AG20443 (cell line): ENCODE data around the gene MAP3K13.
A peak's percentile ranks its signal among the peaks of the same experiment; 100 is the strongest.
"Not testable (repeated sequence)": the region's sequence is repeated elsewhere in the genome, so short reads cannot be mapped to it uniquely, and the experiment has no call there.

ENCODE experiments used
- DNase-seq: peaks from one replicate; pipeline ENCODE4 v3.0.0; 2012; ENCODE audit warnings: low spot score, mixed read lengths

The MAP3K13 gene

GRCh38 chr3:185399737-185400667 lies 37.1 kb downstream of the MAP3K13 start:
- no peak for DNase-seq

DNA sequence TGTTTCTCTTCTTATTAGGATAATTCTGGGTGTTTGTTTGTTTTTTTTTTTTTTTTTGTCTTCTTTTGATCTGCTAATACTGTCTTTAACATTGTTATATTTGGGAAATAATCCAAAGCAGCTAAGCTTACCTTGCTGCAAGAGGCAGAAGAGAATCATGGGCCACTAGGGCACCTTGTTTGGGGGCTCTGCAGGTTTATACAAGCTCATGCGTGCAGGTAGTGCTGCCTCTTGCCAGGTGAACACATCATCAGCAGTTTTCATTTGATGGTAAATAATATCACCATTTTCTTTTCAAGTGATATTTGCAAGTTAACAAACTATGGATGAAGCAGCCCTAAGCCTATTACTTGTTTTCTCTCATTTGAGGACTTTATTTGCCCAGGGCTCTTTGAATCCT lies 37.9 kb downstream of the MAP3K13 start:
- DNase-seq: no peak

GRCh38 chr3:185401319-185401955 lies 38.5 kb downstream of the MAP3K13 start:
- no peak for DNase-seq

- peak; percentile 44 for DNase-seq
Measured at GRCh38 chr3:185402561-185402960, 39.6 kb downstream of the MAP3K13 start.

- DNase-seq: no peak
Measured at GRCh38 chr3:185403002-185403401, 40.1 kb downstream of the MAP3K13 start.

DNA sequence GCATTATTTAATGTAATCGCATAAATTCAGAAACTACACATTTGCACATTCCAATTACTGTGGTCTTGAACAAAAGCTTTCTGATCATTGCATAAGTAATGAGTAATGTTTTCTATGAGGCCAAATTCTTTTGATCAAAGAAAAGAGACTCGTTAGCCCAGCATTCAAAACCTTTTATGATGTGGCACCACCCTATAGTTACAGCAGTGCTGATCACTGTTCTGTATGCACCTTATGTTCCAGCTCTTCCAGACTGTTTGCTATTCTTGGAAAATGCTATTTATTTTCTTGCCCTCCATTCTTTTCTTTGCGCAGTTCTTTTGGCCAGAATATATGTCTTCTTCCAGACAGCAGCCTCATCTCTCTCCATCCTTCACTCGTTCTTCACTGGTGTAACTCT lies 42.3 kb downstream of the MAP3K13 start:
- DNase-seq: no peak

DNA sequence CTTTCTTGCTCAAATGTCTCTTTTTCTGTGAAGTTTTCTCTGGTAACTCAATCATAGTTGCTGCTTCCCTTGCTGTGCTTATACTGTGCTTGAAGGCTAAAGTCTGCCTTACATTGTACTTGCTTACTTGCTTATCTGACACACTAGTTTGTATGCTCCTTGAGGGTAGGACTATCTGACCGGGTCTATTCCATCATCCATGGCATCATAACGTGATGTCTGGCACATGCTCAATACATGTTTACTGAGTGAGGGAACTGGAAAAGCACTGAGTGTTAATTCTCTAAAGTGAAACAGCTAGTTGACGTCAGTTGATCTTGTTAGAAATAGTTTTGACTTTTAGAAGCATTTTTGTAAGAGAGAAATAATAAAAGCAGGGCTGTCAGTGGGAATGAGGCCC lies 42.7 kb downstream of the MAP3K13 start:
- no peak for DNase-seq

GRCh38 chr3:185406121-185406620 lies 43.2 kb downstream of the MAP3K13 start:
- no peak for DNase-seq

- no peak for DNase-seq
Measured at GRCh38 chr3:185409957-185410356, 47.0 kb downstream of the MAP3K13 start.

DNA sequence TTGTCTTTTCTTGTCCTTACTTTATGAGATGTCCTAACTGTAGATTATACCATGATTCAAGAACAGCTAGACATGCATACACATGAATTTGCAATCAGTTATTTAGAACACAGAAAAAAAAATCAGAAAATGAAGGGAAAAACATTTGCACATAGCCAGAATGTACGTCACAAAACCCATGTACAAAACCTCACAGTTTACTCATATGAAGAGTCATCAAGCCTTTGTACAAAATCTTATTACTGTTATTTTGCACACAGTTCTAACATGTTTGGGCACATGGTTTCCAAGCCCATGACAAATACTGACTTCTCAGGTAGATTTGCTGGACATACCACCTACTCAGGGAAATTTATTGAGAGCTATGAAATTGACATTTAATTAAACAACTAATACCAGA lies 48.2 kb downstream of the MAP3K13 start:
- DNase-seq: no peak

DNA sequence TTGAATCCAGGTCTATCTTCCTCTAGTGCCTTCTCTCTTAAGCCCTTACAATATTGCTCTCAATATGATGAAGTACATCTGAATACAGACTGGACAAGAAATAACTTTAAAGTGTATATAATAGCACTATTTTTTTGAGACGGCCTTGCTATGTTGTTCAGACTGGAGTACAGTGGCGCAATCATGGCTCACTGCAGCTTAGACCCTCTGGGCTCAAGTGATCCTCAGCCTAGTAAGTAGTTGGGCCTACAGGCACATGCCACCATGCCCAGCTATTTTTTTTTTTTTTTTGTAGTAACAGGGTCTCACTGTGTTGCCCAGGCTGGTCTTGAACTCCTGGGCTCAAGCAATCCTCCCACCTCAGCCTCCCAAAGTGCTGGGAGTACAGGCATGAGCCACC lies 53.6 kb downstream of the MAP3K13 start:
- DNase-seq: no peak

DNA sequence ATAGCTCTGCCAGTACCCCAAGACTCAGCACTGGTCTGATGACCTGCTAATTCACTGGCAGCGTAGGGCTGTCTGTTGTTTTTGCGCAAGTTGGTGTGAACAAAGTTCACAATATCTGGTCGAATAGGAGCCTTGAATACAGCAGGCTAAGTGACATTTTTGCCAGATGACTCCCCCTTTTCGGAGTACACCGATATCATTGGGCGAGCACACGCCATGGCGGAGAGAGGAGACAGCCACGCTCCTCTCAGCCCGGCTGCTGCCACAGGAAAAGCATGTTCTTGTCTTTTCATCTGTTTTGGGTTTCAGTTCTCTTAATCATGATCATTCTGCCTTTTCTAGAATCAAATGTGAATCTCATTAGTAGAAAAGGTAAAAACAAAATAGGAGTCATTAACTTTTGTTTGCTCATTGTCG lies 55.6 kb downstream of the MAP3K13 start:
- DNase-seq: not testable (repeated sequence)

DNA sequence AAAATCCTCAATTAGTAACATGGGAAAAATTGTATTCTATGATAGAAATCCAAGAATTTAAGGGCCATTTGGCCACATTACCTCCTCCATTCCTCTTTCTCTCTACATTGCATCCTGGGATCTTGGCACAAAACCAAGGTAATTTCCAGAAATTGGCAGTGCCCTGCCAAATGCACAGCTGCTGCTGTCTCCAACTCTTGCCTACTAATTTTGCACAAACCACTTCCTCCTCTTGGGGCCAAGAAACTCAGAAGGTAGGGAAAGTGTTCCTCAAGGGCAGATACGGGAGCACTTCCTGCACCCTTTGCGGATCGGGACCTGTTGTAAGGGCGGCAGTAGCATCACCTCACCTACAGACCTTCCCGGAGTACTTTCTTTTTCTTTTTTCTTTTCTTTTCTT lies 57.8 kb downstream of the MAP3K13 start:
- no peak for DNase-seq

DNA sequence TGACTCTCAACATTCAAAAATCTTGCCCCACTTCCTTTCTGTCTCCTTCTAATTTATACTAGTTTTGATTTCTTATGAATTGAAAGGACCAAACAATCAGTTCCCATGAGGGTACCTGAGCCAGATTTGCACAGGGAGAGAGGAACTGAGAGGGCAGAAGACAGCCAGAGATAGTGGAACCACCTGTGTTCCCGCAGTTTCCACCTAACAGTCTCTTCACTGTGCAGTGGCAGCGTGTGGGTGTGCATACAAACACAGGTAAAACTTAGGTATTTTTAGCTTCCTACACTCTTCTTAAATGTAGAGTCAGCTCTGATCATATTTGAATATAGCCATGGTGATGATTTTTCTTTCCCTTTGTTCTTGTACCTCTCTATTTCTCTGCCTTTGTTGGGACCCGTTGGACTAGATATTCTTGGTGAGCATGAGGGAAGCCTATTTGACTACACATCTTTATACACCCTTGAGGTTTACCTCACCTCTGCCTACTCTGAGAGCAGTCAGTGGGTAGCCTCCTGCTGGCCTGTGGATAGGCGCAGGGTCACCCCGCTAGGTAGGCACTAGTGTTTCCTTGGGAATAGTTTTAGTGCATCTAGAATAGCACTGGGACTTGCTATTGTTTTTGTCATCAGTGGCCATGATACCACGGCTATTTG lies 58.8 kb downstream of the MAP3K13 start:
- DNase-seq: no peak

- no peak for DNase-seq
Measured at GRCh38 chr3:185422677-185423076, 59.7 kb downstream of the MAP3K13 start.

DNA sequence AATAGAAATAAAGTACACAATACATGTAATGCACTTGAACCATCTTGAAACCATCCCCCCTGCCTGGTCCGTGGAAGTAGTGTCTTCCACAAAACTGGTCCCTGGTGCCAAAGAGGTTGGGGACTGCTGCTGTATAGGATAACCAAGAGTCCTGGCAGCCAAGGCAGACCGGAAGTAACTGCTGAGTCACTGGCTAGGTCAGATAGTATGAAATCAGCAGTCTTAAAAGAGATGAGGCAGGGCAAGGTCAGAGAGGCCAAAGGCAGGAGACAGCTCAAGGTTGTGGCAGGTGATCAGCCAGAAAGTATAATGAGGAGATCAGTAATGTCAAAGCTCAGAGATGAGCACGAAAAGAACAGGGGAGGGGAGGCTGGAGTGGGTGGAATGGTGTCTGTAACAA lies 60.2 kb downstream of the MAP3K13 start:
- DNase-seq: peak; percentile 18

GRCh38 chr3:185424435-185424834 lies 61.5 kb downstream of the MAP3K13 start:
- DNase-seq: no peak

- no peak for DNase-seq
Measured at GRCh38 chr3:185430375-185430774, 67.4 kb downstream of the MAP3K13 start.

DNA sequence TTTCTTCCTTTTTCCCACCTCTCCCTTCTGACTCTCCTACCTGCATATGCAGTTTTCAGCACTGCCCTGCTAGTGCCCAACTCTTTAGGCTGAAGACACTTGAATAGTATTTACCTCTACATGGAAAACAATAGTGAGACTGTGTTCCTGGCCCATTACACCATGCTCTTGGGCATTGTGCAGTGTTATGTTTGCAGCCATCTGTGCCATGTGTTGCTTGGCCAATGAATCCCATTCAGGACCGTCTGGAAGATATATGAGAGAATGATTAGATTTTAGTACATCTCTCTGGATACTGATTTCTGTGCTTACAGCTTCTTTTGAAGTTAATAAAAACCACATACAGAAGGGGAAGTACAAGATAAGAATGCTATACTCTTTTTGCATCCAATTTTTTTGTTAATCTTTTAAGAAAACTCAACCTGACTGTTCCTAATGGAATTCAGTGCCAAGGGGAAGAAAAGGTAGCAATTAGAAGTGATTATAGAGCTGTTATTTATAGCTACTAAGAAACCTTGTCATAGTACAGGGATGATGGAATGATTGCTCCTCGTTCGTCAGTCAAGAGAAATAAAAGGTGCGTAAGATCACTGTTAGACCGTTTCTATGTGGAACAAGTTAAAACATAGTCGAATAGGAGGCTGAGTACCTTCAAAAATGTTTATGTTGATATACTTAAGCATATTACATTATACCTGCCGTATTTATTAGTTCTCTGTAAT lies 77.0 kb downstream of the MAP3K13 start:
- DNase-seq: no peak

GRCh38 chr3:185442031-185442430 lies 79.1 kb downstream of the MAP3K13 start:
- no peak for DNase-seq

DNA sequence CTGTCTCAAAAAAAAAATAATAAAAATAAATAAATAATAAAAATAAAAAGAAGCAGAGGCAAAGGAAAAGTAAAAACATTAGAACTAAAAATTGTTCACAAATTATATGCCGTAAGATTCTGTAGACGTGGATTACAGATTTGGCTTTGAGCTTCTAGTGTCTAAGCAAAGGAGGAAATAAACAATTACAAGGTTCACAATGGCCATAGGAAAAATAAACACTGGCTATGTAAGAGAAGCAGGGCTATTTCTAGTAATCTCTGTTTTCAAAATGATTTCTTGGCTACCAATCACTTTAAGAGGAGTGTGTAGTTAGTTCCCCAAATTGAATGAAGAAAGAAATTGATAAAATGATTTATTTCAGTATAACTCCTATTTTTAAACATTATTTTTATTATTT lies 81.4 kb downstream of the MAP3K13 start:
- no peak for DNase-seq

GRCh38 chr3:185448107-185448506 lies 85.2 kb downstream of the MAP3K13 start:
- no peak for DNase-seq
